GM23338 (cell line): ENCODE results near the gene GRID1. TPM values are rescaled to one million over a fixed set of nuclear protein-coding genes. Genes with fewer than 3 reads are reported as not detected.

Source experiments
- ATAC-seq: fragments of 200-7000 bp; cut with Tn5 transposase; 3 replicates; pipeline ENCODE4 v1.9.1; 2020
- DNase-seq: peaks from one replicate; pipeline ENCODE4 v3.0.0-alpha.2; 2015; ENCODE audit warnings: low spot score
- H2AFZ ChIP-seq: fragments of 200-600 bp; sonication (generic); 2 replicates; pipeline ENCODE4 v1.8.0; 2016; ENCODE audit warnings: antibody characterized with exemption, mild to moderate bottlenecking, moderate library complexity
- H3F3A ChIP-seq: fragments of 200-600 bp; sonication (generic); replicated peaks from 2 replicates; pipeline ENCODE4 v1.8.0; 2017; ENCODE audit warnings: antibody characterized with exemption, mixed run types, low read depth
- H3K27ac ChIP-seq: fragments of 200-600 bp; sonication (generic); 2 replicates; pipeline ENCODE4 v1.6.1; 2016; ENCODE audit warnings: low read depth
- H3K27me3 ChIP-seq: fragments of 200-600 bp; sonication (generic); 2 replicates; pipeline ENCODE4 v1.8.0; 2016; ENCODE audit warnings: mild to moderate bottlenecking, mixed run types, moderate library complexity; ENCODE audit not compliant: insufficient read depth
- H3K36me3 ChIP-seq: fragments of 200-600 bp; sonication (generic); 2 replicates; pipeline ENCODE4 v1.8.0; 2016; ENCODE audit warnings: mild to moderate bottlenecking; ENCODE audit not compliant: insufficient read depth
- H3K4me1 ChIP-seq: fragments of 200-600 bp; sonication (generic); 2 replicates; pipeline ENCODE4 v1.8.0; 2016; ENCODE audit warnings: mild to moderate bottlenecking, moderate library complexity; ENCODE audit not compliant: insufficient read depth
- H3K4me2 ChIP-seq: fragments of 200-600 bp; sonication (generic); 2 replicates; pipeline ENCODE4 v1.7.1; 2017; ENCODE audit warnings: mixed run types
- H3K4me3 ChIP-seq: fragments of 200-600 bp; sonication (generic); 2 replicates; pipeline ENCODE4 v1.6.1; 2016; ENCODE audit warnings: mixed run types
- H3K79me2 ChIP-seq: fragments of 200-600 bp; sonication (generic); replicated peaks from 2 replicates; pipeline ENCODE4 v1.8.0; 2017; ENCODE audit warnings: mild to moderate bottlenecking; ENCODE audit not compliant: insufficient read depth
- H3K9me2 ChIP-seq: fragments of 200-600 bp; sonication (generic); 2 replicates; pipeline ENCODE4 v1.8.0; 2017; ENCODE audit not compliant: insufficient read depth
- H4K20me1 ChIP-seq: fragments of 200-600 bp; sonication (generic); replicated peaks from 2 replicates; pipeline ENCODE4 v1.8.0; 2017; ENCODE audit warnings: mild to moderate bottlenecking; ENCODE audit not compliant: insufficient read depth
- H3K27ac Mint-ChIP-seq: 2 replicates; pipeline ENCODE4 v1.8.0; 2020; ENCODE audit warnings: inconsistent platforms, mild to moderate bottlenecking, moderate library complexity, mixed read lengths
- H3K27me3 Mint-ChIP-seq: 3 replicates; pipeline ENCODE4 v1.8.0; 2022; ENCODE audit warnings: low read depth, mild to moderate bottlenecking, moderate library complexity, mixed read lengths, inconsistent platforms; ENCODE audit not compliant: insufficient read depth, poor library complexity
- H3K36me3 Mint-ChIP-seq: 3 replicates; pipeline ENCODE4 v1.8.0; 2021; ENCODE audit warnings: low read depth, mild to moderate bottlenecking, inconsistent platforms, moderate library complexity, mixed read lengths
- H3K4me1 Mint-ChIP-seq: 3 replicates; pipeline ENCODE4 v1.8.0; 2020; ENCODE audit warnings: mild to moderate bottlenecking, inconsistent platforms, mixed read lengths
- H3K4me3 Mint-ChIP-seq: 3 replicates; pipeline ENCODE4 v1.8.0; 2021; ENCODE audit warnings: moderate library complexity, mild to moderate bottlenecking, inconsistent platforms, mixed read lengths
- H3K9me3 Mint-ChIP-seq: 3 replicates; pipeline ENCODE4 v1.8.0; 2020; ENCODE audit warnings: moderate library complexity, mild to moderate bottlenecking, inconsistent platforms, mixed read lengths
- CREB1 ChIP-seq: fragments of 250-450 bp; sonication (Bioruptor Pico); IDR thresholded peaks from 2 replicates; pipeline ENCODE4 v1.5.0; 2020; ENCODE audit warnings: low read depth, mild to moderate bottlenecking, moderate library complexity
- EZH2 ChIP-seq: fragments of 200-600 bp; sonication (generic); IDR thresholded peaks from one replicate; pipeline ENCODE4 v1.8.0; 2017; ENCODE audit warnings: antibody characterized with exemption, mild to moderate bottlenecking, low read depth; ENCODE audit not compliant: unreplicated experiment
- EZH2phosphoT487 ChIP-seq: fragments of 200-600 bp; sonication (generic); IDR thresholded peaks from one replicate; pipeline ENCODE4 v1.8.1; 2018; ENCODE audit warnings: antibody characterized with exemption; ENCODE audit not compliant: unreplicated experiment
- JUNB ChIP-seq: IDR thresholded peaks from one replicate; pipeline ENCODE4 v1.6.1; 2016; ENCODE audit warnings: antibody characterized with exemption; ENCODE audit not compliant: unreplicated experiment
- NANOG ChIP-seq: IDR thresholded peaks from 2 replicates; pipeline ENCODE4 v1.6.1; 2016; ENCODE audit warnings: antibody characterized with exemption, borderline replicate concordance
- POLR2AphosphoS5 ChIP-seq: IDR thresholded peaks from 2 replicates; pipeline ENCODE4 v1.6.1; 2016; ENCODE audit warnings: antibody characterized with exemption, low read depth
- STAT1 ChIP-seq: IDR thresholded peaks from one replicate; pipeline ENCODE4 v1.6.1; 2016; ENCODE audit warnings: antibody characterized with exemption; ENCODE audit not compliant: unreplicated experiment
- ZNF114 ChIP-seq: fragments of 250-450 bp; sonication (Bioruptor Pico); IDR thresholded peaks from 2 replicates; pipeline ENCODE4 v1.5.0; 2020; ENCODE audit warnings: mild to moderate bottlenecking, moderate library complexity
- ZNF331 ChIP-seq: fragments of 250-450 bp; sonication (Bioruptor Pico); IDR thresholded peaks from 2 replicates; pipeline ENCODE4 v1.5.0; 2020; ENCODE audit warnings: low read depth, mild to moderate bottlenecking, moderate library complexity
- polyA plus RNA-seq: library from polyadenylated mRNA; unstranded; fragments of >200 nt; fragmentation: Nextera tagmentation; extraction: Ambion mirVana; gene quantifications from 2 replicates; pipeline ENCODE4 v1.2.1, GENCODE V29; 2016
- total RNA-seq: library from RNA; depleted of rRNA; stranded (reverse); fragments of >200 nt; shearing (Covaris generic); gene quantifications from 2 replicates; pipeline ENCODE4 v1.2.3, GENCODE V29; 2014
- TF ChIP-seq, protein P1 (sequence below): IDR thresholded peaks from 2 replicates; pipeline ENCODE4 v1.6.1; 2016; ENCODE audit warnings: antibody characterized with exemption
- TF ChIP-seq, protein P2 (sequence below): fragments of 250-450 bp; sonication (Bioruptor Pico); IDR thresholded peaks from 2 replicates; pipeline ENCODE4 v1.5.0; 2020; ENCODE audit warnings: mild to moderate bottlenecking, moderate library complexity
- TF ChIP-seq, protein P3 (sequence below): IDR thresholded peaks from one replicate; pipeline ENCODE4 v1.6.1; 2018; ENCODE audit warnings: antibody characterized with exemption; ENCODE audit not compliant: unreplicated experiment
- TF ChIP-seq, protein P4 (sequence below), 2 experiments: fragments of 200-600 bp in 1 of 2; sonication (generic) in 1 of 2; conservative IDR thresholded peaks; 2 replicates each; pipeline versions ENCODE4 v1.5.1 to v1.6.1; 2016 to 2017; ENCODE audit warnings: antibody characterized with exemption in 2 of 2, low read depth in 2 of 2, mild to moderate bottlenecking in 2 of 2, moderate library complexity in 1 of 2

The GRID1 gene
- total and polyA plus RNA-seq, 2 experiments from 2014 or later: 0.14 to 0.15 TPM

DNA sequence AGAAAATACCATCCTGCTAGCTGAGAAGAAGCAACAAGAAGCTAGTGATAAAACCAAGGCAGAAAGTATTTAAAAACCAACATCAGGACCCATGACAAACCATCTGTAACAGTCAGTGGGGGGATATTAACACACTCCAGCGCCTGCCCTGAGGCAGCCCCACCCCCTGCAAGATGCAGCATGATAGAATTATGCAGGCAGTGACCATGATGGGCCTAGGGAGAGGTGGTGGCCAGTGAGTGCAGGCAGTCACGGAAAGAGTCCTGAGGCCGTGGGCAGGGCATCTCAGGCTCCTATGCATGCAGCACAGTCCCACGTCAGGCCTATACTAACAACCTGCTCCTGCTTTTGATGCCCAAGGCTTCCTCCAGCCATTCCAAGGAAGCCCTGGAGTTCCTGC is 686.9 kb downstream of the GRID1 start:
- Histone ChIP-seq H2AFZ (no peak overlapping the region), H3K4me1 (no peaks in the 10 kb centered on the region), H3F3A (no peaks in the 10 kb centered on the region), H3K4me2 (no peak overlapping the region), H4K20me1 (no peaks in the 10 kb centered on the region), H3K4me3 (no peak overlapping the region), H3K27me3 (no peaks in the 10 kb centered on the region), H3K27ac (no peak overlapping the region), H3K79me2 (no peaks in the 10 kb centered on the region), H3K36me3 (no peaks in the 10 kb centered on the region), H3K9me2 (no peaks in the 10 kb centered on the region)
- no peak for TF ChIP-seq CREB1 (CRISPR knock-in tag)
- no peak for TF ChIP-seq STAT1
- TF ChIP-seq, protein P1, sequence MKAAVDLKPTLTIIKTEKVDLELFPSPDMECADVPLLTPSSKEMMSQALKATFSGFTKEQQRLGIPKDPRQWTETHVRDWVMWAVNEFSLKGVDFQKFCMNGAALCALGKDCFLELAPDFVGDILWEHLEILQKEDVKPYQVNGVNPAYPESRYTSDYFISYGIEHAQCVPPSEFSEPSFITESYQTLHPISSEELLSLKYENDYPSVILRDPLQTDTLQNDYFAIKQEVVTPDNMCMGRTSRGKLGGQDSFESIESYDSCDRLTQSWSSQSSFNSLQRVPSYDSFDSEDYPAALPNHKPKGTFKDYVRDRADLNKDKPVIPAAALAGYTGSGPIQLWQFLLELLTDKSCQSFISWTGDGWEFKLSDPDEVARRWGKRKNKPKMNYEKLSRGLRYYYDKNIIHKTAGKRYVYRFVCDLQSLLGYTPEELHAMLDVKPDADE: no peak
- TF ChIP-seq JUNB: no peak
- no peak for TF ChIP-seq ZNF114 (CRISPR knock-in tag)
- no peak for TF ChIP-seq EZH2
- TF ChIP-seq, protein P2, sequence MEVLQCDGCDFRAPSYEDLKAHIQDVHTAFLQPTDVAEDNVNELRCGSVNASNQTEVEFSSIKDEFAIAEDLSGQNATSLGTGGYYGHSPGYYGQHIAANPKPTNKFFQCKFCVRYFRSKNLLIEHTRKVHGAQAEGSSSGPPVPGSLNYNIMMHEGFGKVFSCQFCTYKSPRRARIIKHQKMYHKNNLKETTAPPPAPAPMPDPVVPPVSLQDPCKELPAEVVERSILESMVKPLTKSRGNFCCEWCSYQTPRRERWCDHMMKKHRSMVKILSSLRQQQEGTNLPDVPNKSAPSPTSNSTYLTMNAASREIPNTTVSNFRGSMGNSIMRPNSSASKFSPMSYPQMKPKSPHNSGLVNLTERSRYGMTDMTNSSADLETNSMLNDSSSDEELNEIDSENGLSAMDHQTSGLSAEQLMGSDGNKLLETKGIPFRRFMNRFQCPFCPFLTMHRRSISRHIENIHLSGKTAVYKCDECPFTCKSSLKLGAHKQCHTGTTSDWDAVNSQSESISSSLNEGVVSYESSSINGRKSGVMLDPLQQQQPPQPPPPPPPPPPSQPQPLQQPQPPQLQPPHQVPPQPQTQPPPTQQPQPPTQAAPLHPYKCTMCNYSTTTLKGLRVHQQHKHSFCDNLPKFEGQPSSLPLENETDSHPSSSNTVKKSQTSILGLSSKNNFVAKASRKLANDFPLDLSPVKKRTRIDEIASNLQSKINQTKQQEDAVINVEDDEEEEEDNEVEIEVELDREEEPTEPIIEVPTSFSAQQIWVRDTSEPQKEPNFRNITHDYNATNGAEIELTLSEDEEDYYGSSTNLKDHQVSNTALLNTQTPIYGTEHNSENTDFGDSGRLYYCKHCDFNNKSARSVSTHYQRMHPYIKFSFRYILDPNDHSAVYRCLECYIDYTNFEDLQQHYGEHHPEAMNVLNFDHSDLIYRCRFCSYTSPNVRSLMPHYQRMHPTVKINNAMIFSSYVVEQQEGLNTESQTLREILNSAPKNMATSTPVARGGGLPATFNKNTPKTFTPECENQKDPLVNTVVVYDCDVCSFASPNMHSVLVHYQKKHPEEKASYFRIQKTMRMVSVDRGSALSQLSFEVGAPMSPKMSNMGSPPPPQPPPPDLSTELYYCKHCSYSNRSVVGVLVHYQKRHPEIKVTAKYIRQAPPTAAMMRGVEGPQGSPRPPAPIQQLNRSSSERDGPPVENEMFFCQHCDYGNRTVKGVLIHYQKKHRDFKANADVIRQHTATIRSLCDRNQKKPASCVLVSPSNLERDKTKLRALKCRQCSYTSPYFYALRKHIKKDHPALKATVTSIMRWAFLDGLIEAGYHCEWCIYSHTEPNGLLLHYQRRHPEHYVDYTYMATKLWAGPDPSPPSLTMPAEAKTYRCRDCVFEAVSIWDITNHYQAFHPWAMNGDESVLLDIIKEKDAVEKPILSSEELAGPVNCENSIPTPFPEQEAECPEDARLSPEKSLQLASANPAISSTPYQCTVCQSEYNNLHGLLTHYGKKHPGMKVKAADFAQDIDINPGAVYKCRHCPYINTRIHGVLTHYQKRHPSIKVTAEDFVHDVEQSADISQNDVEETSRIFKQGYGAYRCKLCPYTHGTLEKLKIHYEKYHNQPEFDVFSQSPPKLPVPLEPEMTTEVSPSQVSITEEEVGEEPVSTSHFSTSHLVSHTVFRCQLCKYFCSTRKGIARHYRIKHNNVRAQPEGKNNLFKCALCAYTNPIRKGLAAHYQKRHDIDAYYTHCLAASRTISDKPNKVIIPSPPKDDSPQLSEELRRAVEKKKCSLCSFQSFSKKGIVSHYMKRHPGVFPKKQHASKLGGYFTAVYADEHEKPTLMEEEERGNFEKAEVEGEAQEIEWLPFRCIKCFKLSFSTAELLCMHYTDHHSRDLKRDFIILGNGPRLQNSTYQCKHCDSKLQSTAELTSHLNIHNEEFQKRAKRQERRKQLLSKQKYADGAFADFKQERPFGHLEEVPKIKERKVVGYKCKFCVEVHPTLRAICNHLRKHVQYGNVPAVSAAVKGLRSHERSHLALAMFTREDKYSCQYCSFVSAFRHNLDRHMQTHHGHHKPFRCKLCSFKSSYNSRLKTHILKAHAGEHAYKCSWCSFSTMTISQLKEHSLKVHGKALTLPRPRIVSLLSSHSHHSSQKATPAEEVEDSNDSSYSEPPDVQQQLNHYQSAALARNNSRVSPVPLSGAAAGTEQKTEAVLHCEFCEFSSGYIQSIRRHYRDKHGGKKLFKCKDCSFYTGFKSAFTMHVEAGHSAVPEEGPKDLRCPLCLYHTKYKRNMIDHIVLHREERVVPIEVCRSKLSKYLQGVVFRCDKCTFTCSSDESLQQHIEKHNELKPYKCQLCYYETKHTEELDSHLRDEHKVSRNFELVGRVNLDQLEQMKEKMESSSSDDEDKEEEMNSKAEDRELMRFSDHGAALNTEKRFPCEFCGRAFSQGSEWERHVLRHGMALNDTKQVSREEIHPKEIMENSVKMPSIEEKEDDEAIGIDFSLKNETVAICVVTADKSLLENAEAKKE (CRISPR knock-in tag): no peak
- TF ChIP-seq, protein P3, sequence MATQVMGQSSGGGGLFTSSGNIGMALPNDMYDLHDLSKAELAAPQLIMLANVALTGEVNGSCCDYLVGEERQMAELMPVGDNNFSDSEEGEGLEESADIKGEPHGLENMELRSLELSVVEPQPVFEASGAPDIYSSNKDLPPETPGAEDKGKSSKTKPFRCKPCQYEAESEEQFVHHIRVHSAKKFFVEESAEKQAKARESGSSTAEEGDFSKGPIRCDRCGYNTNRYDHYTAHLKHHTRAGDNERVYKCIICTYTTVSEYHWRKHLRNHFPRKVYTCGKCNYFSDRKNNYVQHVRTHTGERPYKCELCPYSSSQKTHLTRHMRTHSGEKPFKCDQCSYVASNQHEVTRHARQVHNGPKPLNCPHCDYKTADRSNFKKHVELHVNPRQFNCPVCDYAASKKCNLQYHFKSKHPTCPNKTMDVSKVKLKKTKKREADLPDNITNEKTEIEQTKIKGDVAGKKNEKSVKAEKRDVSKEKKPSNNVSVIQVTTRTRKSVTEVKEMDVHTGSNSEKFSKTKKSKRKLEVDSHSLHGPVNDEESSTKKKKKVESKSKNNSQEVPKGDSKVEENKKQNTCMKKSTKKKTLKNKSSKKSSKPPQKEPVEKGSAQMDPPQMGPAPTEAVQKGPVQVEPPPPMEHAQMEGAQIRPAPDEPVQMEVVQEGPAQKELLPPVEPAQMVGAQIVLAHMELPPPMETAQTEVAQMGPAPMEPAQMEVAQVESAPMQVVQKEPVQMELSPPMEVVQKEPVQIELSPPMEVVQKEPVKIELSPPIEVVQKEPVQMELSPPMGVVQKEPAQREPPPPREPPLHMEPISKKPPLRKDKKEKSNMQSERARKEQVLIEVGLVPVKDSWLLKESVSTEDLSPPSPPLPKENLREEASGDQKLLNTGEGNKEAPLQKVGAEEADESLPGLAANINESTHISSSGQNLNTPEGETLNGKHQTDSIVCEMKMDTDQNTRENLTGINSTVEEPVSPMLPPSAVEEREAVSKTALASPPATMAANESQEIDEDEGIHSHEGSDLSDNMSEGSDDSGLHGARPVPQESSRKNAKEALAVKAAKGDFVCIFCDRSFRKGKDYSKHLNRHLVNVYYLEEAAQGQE: no peak
- TF ChIP-seq EZH2phosphoT487: no peak
- no peak for TF ChIP-seq ZNF331 (CRISPR knock-in tag)
- TF ChIP-seq NANOG: no peak
- TF ChIP-seq, protein P4, sequence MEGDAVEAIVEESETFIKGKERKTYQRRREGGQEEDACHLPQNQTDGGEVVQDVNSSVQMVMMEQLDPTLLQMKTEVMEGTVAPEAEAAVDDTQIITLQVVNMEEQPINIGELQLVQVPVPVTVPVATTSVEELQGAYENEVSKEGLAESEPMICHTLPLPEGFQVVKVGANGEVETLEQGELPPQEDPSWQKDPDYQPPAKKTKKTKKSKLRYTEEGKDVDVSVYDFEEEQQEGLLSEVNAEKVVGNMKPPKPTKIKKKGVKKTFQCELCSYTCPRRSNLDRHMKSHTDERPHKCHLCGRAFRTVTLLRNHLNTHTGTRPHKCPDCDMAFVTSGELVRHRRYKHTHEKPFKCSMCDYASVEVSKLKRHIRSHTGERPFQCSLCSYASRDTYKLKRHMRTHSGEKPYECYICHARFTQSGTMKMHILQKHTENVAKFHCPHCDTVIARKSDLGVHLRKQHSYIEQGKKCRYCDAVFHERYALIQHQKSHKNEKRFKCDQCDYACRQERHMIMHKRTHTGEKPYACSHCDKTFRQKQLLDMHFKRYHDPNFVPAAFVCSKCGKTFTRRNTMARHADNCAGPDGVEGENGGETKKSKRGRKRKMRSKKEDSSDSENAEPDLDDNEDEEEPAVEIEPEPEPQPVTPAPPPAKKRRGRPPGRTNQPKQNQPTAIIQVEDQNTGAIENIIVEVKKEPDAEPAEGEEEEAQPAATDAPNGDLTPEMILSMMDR (conservative IDR thresholded peaks at IDR 0.05; ENCODE audit: low read depth in 2 of 2): no peak
- TF ChIP-seq POLR2AphosphoS5: no peak
- Mint-ChIP-seq H3K27me3 (peaks cover 3% of the 10 kb centered on the region), H3K27ac (no peak overlapping the region), H3K4me1 (no peaks in the 10 kb centered on the region), H3K36me3 (peaks cover 15% of the 10 kb centered on the region; the same call in 1 of the 3 replicates), H3K9me3 (peaks cover 89% of the 10 kb centered on the region), H3K4me3 (no peak overlapping the region)
- no peak for DNase-seq
- no peak for ATAC-seq
